Stimulated activated CD4-positive, alpha-beta T cell treated with anti-CD3 and anti-CD28 coated beads, Interleukin-12 subunit alpha, Interleukin-12 subunit beta, amount 100 ng/mL, for 24 hours (primary cell): Measurements from ENCODE around the gene OR52B2.

Experiments used
- DNase-seq, 2 experiments: peaks; one replicate each; pipeline ENCODE4 v3.0.0-alpha.2; 2020; ENCODE audit warnings: low read depth in 2 of 2

The OR52B2 gene

DNA sequence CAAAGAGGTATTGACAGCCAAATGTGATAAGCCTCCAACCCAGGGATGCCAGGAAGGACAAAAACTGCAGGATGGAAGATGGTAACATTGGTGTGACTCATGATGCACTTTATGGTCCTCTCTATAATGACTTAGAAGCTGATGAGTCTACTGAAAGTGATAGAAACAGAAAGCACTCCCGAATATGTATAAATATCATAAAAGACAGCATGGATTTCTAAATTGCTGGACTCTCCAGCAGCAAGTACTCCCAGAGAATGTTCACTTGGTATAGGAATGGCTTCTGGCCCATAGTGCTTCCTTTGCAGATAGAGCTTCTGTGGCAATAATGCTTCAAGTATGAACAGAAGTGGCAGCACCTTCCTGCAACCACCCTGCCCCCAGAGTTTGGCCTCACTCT is at the start of gene OR52B2:
Gene OR52B2 (minus strand): TSS at position 101 of the 400 bp plus-strand sequence. CDS start 0 bp downstream, at position 101.
- DNase-seq: no peak

DNA sequence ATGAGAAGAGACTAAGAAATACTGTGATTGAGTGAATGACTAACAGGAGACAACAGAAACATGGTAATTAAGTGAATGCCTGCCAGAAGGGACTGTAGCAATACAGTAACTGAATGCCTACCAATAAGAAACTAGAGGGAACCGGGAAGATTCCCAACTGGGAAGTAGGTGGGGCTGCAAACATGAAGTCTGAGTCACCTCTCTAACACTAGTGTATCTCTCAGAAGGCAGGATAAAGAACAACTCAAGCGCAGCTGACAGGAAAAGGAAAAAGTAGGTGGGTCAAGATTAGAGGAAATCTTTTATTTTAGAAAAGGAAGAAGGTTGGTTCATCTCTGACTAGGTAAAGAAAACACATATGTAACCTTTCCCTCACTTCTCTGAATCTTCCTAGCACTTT is 49.2 kb upstream of the OR52B2 start:
- no peak for DNase-seq

DNA sequence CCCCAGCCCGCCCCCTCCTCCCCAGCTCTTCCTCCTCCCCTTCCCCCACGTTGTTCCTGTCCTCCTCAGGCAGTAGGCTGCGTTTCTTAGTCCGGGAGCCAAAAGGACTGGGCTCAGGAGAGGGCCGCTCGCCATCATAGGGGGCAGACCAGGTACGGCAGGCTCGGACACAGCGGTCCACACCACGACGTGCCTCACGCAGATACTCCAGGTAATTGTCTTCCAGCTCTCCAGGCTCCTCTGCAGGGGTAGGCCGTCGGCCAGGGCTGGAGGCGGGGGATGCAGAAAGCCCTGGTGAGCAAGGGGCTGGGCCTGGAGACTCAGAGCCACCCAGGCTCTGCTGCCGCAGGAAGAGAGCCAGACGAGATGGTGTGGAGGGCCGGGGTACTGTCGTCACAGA is 47.6 kb upstream of the OR52B2 start:
- no peak for DNase-seq

DNA sequence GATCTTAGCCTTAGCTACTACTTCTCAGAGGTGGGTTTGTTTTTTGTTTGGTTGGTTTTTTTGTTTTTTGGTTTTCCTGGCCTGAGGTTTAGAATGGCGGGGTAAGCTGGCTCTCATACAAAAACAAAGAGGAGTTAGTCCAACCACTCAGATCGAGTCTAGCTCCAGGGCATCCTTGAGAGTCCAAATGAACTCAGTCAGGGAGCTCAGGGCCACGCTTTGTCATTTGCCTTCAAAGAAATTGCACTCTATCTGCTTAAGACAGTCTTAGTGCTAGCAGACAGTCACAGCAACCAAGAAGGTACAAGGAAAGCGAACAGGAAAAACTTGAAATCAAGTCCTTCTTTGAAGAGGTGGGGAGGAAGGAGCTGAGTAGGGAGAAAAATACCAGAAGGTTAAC is 46.4 kb upstream of the OR52B2 start:
- DNase-seq: no peak

DNA sequence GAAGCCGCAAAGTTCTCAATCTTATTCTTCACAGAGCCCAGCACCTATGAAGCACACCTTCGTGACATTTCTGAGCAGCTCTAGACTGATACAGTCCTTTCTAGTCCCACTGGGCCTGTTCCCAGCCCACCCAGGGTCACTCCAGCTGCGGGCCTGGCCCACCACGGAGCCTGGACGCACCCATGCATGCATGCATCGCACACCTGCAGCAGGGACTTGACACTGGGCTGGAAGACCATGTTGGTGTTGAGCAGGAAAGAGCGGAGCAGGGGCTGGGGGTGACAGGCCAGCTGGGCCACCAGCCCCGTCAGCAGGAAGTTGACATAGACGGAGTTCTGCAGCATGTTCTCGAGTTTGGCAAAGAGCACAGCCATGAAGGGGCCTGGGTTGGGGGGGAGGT is 44.4 kb upstream of the OR52B2 start:
- no peak for DNase-seq

DNA sequence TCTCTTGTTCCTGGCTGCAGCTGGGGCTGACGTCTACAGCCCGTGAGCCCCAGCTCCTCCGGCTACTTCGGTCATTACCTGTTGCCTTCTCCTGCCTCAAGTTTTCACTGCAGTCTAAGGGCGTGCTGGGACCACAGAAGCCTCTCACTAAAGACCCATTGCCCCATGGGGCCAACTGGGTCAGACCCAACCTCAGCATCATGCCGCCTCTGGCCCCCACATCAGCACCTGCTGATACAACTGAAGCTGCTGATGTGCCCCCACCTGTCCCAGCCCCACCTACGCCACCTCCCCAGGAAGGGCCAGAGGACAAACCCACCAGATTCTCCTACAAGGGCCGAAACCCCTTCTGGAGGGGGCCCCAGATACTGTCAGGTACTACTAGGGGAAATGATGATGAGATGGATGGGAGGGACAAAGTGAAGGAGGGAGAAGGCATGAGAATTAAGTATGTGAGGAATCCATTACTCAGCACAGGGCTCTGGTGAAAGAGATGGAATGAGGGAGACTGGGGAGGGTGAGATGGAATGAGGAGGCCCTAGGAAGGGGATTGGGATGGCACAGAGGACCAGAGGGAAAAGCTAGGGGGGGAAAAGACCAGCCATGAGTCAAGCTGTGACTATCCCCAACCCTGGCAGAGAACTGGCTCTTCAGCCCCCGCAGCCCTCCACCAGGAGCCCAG is 40.3 kb upstream of the OR52B2 start:
- no peak for DNase-seq

DNA sequence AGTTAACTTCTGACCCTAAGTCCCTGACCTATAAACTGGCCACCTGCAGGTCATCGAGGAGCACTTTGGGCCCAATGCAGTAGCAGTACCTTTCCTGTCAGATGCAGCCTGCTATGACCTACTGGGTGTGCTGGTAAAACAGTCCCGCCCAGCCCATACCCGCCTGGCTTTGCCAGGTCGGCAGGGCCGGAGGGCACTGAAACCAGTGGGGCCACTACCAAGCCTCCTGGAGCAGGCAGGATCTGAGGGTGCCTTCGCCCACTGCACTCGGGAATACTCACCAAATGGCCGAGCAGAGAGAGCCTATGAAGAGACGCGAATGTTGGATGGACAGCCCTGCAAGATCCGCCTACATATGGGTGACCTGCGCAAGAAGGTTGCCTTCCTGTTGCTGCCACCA is 39.7 kb upstream of the OR52B2 start:
- DNase-seq: no peak

DNA sequence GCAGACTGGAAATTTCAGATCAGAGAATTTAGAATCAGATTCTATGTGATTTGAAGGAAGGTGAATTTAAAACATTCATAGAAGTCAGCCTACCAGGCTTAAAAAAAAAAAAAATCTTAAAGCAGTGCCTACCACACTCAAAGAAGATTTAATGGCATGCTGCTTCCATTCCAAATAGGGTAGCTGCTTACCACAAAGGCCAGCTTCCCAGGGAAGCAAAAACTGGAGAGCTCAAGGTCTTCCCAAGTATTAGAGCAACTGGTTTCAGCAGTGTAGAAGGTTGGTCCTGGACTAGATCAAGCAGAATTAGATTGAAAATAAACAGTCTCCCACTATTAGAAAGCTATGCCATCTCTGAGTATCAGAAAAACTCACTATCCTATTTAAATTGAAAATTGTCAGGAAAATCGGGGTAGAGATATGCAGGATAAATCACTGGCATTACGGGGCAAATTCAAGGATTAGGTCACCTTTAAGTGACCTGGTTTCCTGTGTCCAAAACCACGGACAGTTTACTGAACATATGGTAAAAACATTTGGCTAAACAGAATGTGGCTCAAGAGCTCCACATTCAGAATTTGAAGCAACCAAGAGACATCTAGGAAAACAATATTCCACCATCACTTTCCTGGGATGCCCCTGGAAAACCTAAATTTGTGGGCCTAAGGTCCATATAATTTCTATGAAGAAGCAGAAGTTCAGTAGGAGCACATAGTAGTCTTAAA is 36.5 kb upstream of the OR52B2 start:
- DNase-seq: no peak

DNA sequence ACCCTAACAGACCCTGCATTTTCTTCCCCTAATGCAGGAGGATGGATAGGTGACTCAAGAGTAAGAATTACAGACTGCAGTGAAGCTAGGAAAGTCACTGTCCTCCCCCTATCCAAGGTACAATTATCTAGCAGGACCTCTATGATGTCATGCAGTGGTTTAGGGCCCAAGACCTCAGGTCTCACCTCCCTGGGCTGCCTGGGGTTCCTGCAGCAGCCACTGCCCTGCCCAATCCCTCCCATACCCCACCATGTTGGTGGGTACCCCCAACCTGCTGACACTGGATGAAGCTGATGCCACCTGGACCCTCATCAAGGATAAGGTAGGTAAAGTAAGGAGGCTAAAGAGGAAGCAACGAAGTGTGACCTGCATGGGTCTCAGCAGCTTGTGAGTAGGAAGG is 35.2 kb upstream of the OR52B2 start, which contains the start of gene C11orf42:
Gene C11orf42 (plus strand): TSS at position 192 of the 400 bp plus-strand sequence. CDS start 59 bp downstream, at position 251.
- no peak for DNase-seq

DNA sequence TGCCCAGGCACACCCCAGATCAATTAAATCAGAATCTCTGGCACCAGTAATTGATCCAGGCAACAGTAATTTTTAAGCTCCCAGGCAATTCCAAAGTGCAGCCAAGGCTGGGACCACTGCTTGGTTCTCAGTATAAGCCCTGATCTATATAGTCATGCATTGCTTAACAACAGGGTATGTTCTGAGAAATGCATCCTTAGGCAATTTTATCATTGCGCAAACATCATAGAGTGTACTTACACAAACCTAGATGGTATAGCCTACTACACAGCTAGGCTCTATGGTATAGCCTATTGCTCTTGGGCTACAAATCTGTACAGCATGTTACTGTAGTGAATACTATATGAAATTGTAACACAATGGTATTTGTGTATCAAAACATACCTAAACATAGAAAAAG is 34.6 kb upstream of the OR52B2 start:
- DNase-seq: no peak

DNA sequence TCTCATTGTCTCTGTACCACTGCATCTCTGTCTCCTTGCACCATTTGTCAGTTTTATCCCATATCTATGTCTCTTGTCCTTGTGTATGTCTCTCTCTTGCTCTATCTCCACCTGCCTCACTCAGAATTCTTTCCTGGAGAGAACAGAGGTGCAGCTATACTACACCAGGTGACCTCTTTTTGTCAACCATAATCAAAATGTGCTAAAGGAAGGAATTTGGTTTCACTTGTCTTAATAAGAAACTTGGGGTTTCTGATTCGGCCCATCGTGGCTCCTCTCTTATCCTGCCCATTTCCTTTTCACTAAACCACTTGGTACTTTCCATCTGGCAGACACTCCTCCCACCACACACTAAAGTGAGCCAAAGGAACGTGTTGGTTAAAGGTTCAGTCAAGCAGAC is 33.2 kb upstream of the OR52B2 start:
- no peak for DNase-seq

DNA sequence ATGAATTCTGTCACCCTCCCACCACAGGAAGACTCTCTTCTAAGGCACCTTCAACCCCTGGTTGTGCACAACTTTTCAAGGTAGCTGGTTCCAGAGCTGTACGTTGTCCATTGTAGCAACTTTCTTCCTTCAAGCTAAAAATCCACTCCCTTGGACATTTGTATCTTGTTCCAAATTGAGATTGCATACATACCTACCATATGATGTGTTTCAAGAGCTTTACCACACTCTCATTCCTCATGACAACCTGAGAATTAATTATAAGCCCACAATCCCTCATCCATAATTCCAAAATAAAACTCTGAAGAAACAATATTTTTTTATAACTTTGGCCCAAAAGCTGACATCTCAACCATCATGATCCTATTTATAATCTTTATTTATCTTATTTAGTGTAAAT is 31.9 kb upstream of the OR52B2 start:
- no peak for DNase-seq

DNA sequence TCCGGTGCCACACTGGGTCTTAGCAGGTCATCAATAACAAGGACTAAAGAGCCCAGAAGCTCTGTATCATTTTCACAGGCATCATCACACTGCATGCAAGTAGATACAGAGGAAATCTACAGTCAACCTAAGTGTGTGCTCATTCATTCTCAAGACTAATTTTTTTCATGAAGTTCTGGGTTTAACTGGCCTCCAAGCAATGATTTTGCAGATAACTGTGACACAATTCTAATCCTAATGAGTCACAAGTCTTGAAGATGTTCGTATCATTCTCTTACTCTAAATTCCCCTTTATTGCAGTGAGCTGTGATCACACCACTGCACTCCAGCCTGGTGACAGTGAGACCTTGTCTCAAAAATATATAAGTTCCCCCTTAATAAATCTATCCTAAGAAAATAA is 31.4 kb upstream of the OR52B2 start:
- DNase-seq: no peak

DNA sequence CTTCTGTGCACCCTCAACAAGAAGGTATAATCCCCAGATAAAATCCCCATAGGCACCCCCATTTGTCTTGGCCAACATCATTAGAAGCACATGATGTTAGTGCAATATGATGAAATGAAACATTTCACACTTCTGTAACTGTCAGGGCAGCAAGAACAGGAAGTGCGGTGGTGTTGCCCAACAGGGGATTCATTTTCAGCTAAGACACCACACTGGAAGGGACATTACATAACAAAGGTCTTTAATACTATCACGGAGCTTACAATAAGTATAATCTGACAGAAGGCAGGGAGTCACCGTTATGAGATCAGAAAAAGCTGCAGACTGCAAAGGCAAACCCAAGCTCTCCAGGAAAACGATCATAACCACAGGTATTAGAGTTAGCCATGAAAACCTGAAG is 30.8 kb upstream of the OR52B2 start:
- no peak for DNase-seq

DNA sequence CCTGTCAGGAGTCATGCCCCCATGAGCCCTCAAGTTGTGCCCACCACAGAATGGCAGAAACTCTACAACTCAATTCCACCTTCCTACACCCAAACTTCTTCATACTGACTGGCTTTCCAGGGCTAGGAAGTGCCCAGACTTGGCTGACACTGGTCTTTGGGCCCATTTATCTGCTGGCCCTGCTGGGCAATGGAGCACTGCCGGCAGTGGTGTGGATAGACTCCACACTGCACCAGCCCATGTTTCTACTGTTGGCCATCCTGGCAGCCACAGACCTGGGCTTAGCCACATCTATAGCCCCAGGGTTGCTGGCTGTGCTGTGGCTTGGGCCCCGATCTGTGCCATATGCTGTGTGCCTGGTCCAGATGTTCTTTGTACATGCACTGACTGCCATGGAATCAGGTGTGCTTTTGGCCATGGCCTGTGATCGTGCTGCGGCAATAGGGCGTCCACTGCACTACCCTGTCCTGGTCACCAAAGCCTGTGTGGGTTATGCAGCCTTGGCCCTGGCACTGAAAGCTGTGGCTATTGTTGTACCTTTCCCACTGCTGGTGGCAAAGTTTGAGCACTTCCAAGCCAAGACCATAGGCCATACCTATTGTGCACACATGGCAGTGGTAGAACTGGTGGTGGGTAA is 29.2 kb upstream of the OR52B2 start, which contains the start of gene OR52W1:
Gene OR52W1 (plus strand): TSS at position 51 of the 637 bp plus-strand sequence. CDS start 0 bp downstream, at position 51.
- DNase-seq: no peak

DNA sequence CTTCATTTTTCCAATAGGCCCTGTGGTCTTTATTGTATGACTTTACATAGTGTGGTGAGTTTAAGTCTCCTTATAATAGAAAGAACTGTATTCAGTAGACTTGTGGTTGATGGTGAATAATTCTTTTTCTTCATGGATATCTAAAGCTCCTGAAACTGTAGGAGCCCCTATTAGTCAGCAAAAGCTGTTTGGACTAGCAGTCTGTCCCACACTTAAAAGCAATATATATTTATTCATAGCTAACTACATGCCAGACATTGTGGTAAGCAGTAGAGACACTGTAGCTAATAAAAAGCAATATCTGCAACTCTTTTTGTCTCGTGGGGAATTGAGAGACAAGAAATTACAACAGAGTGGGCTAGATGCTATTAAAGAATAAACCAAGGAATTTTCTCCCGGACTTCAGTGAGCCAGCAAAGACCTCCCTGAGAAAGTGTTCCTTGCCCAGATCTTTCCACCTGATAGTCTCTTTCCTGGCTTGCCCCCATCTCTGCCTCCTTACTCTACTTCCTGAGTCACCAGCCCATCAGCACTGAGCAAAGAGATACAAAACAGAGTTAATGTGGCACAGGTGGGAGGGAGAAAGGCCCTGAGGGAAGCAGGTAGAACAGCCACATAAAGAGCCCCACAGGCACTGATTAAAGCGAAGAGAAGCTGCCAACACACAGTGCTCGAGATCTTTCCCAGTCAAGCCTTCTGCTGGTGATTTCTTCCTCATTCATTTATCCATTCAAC is 27.5 kb upstream of the OR52B2 start:
- no peak for DNase-seq

DNA sequence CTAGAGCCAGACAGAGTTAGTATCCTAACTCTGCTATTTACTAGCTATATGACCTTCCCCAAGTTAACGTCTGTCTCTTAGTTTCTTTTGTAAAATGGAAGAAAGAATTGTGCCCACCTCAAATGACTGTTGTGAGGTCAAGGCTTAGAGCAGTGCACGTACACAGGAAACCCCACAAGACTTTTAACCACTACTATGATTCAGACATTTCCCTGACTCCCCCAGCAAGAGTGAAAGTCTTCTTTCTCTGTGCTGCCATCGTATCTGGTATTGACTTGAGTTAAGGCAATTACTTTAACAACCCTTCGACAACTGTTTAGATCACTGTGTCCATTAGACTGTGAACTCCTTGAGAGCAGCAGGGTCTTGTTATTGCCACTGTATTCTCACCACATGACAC is 26.3 kb upstream of the OR52B2 start:
- no peak for DNase-seq

DNA sequence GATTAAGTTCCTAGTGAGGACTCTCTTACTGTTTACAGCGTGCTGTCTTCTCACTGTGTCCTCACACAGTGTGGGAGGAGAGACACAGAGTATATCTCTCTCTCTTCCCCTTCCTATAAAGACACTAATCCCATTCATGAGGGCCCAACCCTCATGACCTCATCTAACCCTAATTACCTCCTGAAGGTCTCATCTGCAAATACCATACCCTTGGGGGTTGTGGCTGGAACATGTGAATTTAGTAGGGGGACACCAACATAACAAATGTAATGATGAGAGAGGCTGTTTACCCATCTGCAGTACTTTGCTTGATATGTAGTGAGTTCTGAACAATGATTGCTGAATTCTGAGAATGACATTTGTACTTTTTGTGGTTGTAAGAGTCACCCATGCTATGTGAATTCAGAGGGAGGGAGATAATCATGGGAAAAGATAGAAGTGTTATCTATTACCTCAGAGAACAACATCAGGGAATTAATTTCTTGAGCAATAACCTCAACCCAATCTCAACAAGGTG is 24.0 kb upstream of the OR52B2 start:
- no peak for DNase-seq

DNA sequence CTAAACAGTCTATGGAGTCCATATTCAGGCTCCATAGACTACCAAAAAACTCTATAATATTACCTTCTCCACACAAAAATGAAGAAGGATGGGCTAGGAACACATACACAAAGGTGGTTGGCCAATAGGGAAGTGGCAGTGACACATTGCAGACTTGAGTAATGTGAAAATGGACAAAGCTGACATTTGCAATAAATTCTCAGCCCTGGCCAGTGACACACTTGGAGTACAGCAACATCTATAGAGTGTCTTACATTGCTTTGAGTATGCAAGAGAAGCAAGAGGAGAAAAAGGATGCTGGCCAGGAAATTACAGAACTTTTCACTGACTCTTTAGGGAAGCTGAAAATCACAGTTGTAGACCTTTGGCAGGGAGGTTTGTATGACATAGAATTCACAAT is 21.6 kb upstream of the OR52B2 start:
- no peak for DNase-seq

DNA sequence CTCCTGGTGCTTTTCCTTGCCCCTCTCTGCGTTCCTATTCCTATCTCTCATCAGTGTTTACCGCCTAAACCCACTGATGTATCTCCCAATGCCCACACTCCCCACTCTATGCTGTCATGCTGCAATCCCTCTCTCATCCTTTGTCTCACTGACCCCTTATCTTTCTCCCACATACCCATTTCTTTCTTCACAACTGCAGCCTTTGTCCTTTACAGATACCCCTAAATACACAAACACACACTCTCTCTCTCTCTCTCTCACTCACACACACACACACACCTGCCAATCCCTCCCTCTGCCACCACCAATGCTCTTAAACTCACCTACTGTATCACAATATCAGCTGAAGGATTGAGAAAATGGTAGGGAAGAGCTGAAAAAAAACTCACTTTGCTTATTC is 5.3 kb upstream of the OR52B2 start:
- DNase-seq: no peak

DNA sequence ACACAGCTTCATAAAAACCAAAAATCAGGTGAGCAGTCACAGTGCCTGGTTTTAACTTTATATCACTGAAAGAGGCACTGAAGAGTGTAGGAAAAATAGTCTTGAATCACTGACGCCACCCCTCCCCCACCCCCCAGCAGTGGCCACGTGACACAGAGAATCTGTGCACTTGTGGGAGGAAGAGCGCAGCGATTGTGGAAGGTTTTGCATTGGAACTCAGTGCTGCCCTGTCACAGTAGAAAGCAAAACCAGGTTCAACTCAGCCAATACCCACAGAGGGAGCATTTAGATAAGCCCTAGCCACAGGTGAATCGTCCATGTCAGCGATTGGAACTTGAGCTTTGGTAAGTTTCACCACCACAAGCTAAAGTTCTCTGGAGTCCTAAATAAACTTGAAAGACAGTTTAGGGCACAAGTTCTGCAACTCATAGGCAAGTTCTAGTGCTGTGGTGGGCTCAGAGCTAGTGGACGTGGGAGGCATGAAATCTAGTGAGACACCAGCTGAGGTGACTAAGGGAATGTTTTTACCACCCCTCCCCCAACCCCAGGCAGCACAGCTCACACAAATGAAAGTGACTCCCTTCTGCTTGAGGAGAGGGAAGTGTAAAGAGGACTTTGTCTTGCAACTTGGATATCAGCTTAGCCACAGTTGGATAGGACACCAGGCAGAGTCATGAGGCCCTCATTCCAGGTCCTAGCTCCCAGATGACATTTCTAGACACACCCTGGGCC is 13.3 kb downstream of the OR52B2 start:
- DNase-seq: no peak
